Inflammatory macrophage (primary cell): ENCODE data around the gene TMEM37.
A peak's percentile ranks its signal among the peaks of the same experiment; 100 is the strongest.

Experiments
- DNase-seq, 2 donors: peaks; one replicate each; pipeline ENCODE4 v3.0.0-alpha.2; 2020 to 2022

TMEM37 gene

DNA sequence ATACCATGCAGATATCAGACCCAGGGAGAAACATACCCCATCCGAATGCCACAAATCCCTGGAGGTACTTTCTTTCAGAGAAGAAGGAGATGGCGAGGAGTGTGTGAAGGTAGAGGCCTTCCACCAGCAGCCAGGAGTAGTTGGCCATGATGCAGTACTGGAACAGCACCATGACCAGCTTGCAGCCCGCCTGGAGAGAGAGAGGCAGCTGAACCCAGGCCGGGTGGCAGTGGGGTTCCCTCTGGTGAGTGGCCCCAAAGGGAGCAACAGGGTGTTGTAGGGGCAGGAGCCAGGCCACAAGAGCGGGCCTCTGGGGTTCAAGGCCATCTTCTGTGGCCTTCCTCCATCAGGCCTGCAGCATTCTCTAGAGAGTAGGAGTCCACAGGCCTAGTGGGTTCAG lies 30.2 kb downstream of the TMEM37 start:
- no peak for DNase-seq

DNA sequence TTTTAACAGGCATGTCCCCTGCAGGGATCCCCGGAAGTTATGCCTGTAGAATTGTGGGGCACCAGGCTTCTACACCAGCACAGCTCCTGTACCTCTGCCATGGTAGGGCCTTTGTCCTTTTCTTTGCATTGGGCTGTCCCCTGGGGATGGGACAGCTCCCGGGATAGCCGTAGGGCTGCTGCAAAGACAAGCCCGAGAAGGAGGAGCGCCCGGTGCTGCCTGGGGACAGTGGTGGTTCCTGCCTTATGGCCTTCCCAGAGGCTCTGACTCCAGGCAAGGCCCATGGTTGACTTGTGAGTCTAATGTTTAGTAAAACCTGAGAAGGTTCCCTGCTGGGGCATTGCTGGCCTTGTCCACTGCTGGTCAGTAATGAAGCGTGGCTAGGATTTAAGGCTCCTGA lies 30.9 kb downstream of the TMEM37 start:
- DNase-seq, result no peak

- no peak for DNase-seq
Observed at GRCh38 chr2:119463136-119463535, 31.5 kb downstream of the TMEM37 start.

DNA sequence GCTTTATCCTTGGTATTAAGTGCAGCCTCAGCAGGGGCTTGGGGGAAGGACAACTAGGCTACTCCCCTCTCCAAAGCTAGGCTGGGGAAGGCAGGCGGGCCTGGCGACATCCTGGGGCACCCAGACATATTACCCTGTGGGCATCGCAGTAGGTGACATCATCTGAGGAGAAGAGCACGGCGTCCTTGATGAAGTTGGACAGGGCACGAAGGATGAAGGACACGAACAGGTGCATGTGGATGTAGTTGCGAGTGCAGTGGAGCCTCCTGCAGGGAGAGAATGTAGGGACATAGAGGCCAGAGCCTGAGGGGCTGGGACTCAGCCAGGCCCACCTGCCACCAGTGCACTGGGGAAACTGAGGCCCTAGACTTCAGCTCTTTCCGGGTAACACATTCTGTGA lies 32.3 kb downstream of the TMEM37 start:
- DNase-seq, result no peak

DNA sequence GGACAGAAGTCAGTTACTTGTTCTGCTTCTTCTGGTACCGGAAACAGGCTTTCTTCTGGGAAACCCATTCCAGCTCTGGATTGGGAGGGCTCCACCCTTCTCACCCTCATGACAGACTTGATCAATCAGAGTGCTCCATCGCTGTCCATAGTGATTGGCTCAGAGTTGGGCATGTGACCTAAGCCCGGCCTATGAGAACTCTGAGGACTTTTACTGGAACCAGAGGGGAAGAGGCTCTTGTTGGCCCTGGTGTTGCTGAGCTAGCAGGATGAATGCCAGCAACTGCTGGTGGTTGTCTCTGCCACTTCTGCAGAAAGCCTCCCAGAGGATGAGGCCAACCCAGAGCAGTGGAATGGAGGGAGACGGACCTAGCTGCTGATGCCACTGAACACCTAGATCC lies 33.3 kb downstream of the TMEM37 start:
- peak in 1 of 2 donors; percentile 11 for DNase-seq

DNA sequence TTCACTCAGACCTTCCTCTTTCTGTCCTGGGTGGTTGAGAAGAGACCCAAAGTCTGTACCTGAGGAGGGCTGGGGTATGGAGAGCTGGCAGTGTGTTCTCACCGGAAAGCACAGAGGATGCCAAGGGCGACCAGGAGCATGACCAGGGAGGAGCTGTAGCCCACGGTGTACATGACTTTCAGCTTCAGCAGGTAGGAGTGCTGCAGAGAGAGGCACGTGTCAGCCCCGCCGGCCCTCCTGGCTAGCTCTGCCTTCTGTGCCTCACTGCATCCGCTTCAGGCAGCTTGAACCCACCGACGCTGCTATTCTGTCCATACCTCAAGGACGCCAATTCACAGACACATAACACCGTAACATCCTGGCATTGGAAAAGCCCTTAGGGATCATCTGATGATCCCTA lies 34.0 kb downstream of the TMEM37 start:
- DNase-seq, result no peak

GRCh38 chr2:119466373-119466772 lies 34.7 kb downstream of the TMEM37 start:
- no peak for DNase-seq

GRCh38 chr2:119468154-119468955 lies 36.7 kb downstream of the TMEM37 start:
- DNase-seq, result no peak

DNA sequence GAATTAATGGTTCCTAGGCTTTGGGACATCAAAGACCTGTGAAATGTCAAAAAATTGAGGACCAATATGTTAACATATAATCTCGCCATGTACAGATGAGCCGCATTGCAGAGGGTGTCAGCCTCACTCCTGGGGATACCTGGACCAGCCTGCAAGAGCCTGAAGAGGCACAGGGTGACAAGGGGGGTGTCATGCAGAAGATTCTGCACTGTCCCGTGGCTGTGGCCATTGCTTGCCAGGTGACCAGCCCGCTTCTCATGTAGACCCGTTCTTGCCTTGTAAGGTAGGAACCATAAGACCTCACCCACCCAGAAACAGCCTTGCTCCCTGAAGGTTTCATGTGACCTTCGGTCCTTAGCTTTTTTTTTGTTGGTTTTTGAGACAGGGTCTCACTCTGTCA lies 37.5 kb downstream of the TMEM37 start:
- no peak for DNase-seq

GRCh38 chr2:119469661-119470297 lies 38.1 kb downstream of the TMEM37 start:
- no peak for DNase-seq

DNA sequence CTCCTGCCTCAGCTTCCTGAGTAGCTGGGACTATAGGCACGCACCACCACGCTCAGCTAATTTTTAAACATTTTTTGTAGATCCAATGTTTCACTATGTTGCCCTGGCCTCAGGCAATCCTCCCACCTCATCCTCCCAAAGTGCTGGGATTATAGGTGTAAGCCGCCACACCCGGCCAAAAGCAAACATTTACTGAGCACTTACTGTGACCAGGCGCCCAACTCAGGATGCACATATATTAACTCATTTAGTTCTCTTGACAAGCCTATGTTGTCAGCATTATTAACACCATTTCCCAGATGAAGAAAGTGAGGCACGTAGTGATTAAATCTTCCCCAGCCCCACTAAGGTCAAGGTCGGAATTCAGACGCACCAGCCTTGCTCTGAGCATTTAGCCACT lies 41.1 kb downstream of the TMEM37 start:
- DNase-seq, result no peak

DNA sequence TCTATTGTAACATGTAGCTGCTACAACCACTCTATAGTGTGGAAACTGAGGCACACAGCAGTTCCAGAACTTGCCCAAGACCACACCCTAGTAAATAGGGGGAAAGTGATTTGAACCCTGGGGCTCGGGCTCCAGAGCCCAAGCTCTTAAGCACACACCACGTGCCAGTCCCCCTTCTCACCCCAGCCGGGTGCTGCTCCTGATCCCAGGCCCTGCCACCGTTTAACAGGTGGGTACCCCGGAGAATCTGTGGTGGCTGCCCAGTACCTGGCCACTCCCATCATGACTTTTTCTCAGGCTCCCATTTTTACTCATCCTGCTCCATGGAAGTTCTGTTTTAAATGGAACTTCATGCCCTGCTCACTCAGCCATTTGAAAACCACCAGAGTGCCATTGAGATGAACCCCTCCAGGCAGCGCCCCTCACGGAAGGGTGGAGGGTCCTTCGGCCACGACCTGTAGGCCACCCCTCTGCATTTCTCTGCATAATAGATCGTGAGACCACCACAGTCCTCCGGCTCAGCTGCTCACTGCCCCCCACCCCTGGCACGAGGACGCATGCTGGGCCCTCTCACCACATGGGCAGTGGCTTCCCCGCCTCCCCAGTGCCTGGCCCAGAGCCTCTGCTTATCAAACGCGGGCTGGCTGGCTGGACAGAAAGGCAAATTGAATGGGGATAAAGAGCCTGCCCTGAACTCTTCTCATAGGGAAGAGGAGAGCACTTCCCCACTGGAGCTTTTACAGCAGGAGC lies 42.1 kb downstream of the TMEM37 start:
- no peak for DNase-seq

- no peak for DNase-seq
Observed at GRCh38 chr2:119474371-119475224, 42.9 kb downstream of the TMEM37 start.

DNA sequence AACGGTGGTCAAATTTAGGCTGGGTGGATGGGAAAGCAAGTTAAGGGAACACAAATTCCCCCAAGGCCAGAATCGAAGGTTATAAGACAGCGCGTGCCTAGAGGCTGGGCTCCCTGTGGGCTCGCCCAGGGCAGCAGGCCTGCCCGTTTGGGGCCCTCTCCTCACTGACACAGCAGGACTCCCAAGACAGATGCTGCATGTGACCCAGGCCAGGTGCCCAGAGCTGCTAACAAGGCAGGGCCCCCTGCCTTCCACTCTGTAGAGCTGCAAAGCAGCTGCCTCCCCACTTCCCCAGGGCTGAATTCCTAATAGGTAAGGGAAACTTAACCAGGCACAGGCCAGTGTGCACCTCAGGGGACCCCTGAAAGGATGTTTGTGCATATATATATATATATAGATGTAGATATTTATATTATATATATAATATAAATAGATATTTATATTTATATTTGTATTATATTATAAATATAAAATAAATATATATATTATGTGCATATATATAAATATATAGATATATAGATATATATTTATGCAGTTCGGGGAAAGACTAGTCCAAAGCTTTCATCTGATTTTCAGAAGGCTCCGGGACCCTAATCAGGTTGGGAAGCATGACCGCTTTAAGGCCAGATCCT lies 43.7 kb downstream of the TMEM37 start:
- no peak for DNase-seq

- DNase-seq, result no peak
Observed at GRCh38 chr2:119475857-119476244, 44.2 kb downstream of the TMEM37 start.

- DNase-seq, result peak; percentile 56 to 60
Observed at GRCh38 chr2:119476301-119477112, 44.9 kb downstream of the TMEM37 start.

- DNase-seq, result no peak
Observed at GRCh38 chr2:119477113-119477505, 45.5 kb downstream of the TMEM37 start.

DNA sequence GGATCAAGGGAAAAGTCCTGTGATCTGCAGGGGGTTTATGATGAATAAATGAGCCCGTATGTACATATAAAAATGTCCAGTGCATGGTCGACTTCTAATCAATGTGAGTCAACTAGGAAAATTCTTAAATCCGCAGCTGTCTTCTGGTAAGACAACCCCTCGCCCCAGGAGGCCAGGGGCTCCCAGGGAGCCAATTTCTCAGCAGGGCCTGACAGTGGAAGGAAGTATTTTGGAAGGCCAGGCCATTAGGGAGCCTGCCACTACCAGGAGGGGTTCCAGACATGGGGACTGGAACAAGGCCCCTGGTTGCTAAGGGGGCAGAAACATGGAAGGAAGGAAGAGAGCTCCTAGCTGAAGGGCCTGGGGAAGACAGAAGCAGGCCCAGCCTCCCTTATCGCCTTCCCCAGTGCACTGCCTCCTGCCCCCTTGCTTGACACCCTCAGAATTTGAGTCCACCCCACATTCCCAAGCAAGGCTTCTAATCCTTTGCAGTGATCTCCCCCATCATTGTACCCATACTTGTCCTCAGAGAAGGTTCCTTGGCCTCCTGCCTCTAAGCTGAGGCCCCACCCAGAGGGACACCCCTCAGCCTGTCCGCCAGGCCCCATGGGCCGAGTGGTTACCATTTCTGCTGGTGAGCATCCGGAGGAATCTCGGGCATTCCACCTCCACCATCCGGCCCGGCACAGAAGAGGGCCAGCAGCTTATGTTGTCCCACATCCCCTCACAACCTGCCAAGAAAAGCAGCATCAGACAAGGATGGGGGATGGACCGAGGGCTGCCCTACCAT lies 46.7 kb downstream of the TMEM37 start:
- DNase-seq, result no peak

- no peak for DNase-seq
Observed at GRCh38 chr2:119478978-119479295, 47.3 kb downstream of the TMEM37 start.

DNA sequence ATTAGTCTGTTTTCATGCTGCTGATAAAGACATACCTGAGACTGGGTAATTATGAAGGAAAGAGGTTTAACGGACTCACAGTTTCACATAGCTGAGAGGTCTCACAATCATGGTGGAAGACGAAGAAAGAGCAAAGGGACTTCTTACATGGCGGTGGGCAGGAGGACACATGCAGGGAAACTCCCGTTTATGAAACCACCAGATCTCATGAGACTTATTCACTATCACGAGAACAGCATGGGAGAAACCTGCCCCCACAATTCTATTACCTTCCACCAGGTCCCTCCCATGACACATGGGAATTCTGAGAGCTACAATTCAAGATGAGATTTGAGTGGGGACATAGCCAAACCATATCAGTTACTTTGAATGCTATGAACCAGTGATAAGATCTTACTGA lies 48.5 kb downstream of the TMEM37 start:
- DNase-seq, result no peak

- DNase-seq, result no peak
Observed at GRCh38 chr2:119480718-119481142, 49.1 kb downstream of the TMEM37 start.
